Measurements from ENCODE around the gene GRAMD1B. TPM values are rescaled to one million over a fixed set of nuclear protein-coding genes. Genes with fewer than 3 reads are reported as not detected.

The GRAMD1B gene
- total RNA-seq, 2 donors from 2014 or later, result 1.7 to 1.9 TPM

- no peak overlapping the region for H3K4me3 ChIP-seq
- no peaks in the 10 kb centered on the region for H3K4me1 ChIP-seq
- DNase-seq, result no peak
- no peak for TF ChIP-seq CTCF (IDR thresholded peaks at IDR 0.05)
- H3K36me3 ChIP-seq, result no peaks in the 10 kb centered on the region
- H3K27me3 ChIP-seq, result no peaks in the 10 kb centered on the region
- H3K27ac ChIP-seq, result no peak overlapping the region
- no peaks in the 10 kb centered on the region for H3K9me3 ChIP-seq
- H3K9ac ChIP-seq (ENCODE audit: low read depth in 2 of 2, low read length in 2 of 2), result no peak overlapping the region
- intact Hi-C loops (cut with DNase I), result no loop called here
These were observed 242.5 kb downstream of the GRAMD1B start for GRCh38 chr11:123672568-123672967.

GRCh38 chr11:123674297-123674696, 244.2 kb downstream of the GRAMD1B start:
- intact Hi-C loops (cut with DNase I), result no loop called here
- H3K36me3 ChIP-seq, result no peaks in the 10 kb centered on the region
- no peak overlapping the region for H3K4me3 ChIP-seq
- no peak overlapping the region for H3K9ac ChIP-seq (ENCODE audit: low read depth in 2 of 2, low read length in 2 of 2)
- no peak for TF ChIP-seq CTCF (IDR thresholded peaks at IDR 0.05)
- no peaks in the 10 kb centered on the region for H3K9me3 ChIP-seq
- no peak for DNase-seq
- no peaks in the 10 kb centered on the region for H3K4me1 ChIP-seq
- H3K27me3 ChIP-seq, result no peaks in the 10 kb centered on the region
- no peak overlapping the region for H3K27ac ChIP-seq

Small RNA genes within 50 kb of the gene (microRNA-seq; reads per million reads assigned to microRNA genes)
- not detected for gene MIR4493

Other genes with a start within 250 kb of the GRAMD1B start
- gene CLMP, start 235.0 kb upstream of the GRAMD1B start, total RNA-seq, result 10 to 100 TPM in 1 of 2 donors, 1 to 10 TPM in 1; 3.3 to 13.2 TPM
- 1 to 10 TPM in 1 of 2 donors, under 1 TPM in 1; 0.30 to 1.2 TPM for gene SCN3B, start 224.4 kb downstream of the GRAMD1B start, total RNA-seq